ENCODE measurements around the gene REC8.

The REC8 gene

DNA sequence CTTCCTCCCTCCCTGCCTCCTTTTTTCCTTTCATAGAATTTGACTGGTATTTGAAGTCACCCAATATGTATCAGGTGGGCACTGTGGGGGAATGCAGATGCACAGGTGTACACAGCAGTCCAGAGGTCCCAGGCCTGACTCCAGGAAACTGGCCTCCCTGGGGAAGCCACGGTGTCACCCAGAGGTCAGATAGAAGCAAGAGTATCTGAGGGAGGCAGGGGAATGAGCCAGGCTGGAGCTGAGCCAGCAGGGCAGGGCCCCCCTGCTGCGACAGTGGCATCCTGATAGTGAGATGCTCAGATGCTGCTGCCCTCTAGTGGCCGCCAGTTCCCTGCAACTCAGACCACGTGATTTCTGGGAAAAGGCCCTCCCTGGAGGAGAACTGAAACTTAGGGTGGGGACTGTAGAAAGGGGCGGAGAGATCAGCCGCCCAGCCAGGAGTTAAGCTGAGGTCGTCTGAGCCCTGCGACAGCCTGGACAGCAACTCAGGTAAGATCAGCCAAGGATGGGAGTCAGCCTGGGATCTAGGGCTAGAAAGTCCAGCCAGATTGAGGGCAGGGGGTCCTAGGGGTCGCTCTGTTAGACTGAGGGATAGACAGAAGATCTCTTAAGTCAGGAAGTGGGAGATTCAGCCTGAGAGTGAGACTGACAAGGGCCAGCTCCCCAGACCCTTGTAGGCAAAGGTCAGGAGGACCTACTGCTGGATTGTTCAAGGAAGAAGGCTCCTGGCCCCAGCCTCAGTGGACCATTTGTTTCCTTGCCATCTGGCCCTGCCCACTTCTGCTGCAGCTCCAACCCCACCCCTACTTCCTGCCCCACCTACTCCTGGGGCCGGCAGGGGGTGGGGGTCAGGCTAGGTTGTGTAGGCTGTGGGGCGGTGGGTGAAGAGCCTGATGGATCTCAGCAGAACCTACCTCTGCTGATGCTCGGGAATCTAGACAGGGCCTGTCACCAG, 10.8 kb upstream of the REC8 start, which contains the start of gene IRF9:
Gene IRF9, plus strand, starts transcription at position 416 of the 955 bp plus-strand sequence. CDS start 880 bp downstream, outside the sequence.
- peak; percentile 84 to 89 for DNase-seq

DNA sequence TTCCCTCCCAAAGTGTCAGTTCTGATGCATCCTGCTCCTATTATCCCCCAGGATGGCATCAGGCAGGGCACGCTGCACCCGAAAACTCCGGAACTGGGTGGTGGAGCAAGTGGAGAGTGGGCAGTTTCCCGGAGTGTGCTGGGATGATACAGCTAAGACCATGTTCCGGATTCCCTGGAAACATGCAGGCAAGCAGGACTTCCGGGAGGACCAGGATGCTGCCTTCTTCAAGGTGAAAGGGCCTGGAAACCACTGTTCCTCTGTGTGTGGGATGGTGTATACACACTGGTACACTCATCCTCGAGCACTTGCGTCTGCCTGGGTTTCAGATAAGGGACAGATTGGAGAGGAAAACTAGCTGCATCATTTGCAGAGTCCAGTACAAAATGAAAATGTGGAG, 9.8 kb upstream of the REC8 start:
- no peak for DNase-seq

GRCh38 chr14:24164518-24164991, 7.3 kb upstream of the REC8 start:
- DNase-seq, result no peak

DNA sequence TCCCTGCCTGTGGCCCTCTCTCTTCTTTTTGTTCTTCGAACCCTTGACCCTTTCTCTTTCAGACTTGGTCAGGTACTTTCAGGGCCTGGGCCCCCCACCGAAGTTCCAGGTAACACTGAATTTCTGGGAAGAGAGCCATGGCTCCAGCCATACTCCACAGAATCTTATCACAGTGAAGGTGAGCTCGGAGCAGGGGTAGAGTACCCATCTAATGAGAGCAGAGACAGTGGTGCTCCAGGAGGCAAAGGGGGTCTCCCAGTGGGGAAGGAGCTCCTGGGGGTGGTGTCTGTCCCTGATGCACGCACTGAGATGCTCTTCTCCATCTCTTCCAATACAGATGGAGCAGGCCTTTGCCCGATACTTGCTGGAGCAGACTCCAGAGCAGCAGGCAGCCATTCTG, 6.1 kb upstream of the REC8 start:
- no peak for DNase-seq

GRCh38 chr14:24167469-24168114, 4.3 kb upstream of the REC8 start:
- DNase-seq, result peak in 1 of 2 experiments; percentile 18

DNA sequence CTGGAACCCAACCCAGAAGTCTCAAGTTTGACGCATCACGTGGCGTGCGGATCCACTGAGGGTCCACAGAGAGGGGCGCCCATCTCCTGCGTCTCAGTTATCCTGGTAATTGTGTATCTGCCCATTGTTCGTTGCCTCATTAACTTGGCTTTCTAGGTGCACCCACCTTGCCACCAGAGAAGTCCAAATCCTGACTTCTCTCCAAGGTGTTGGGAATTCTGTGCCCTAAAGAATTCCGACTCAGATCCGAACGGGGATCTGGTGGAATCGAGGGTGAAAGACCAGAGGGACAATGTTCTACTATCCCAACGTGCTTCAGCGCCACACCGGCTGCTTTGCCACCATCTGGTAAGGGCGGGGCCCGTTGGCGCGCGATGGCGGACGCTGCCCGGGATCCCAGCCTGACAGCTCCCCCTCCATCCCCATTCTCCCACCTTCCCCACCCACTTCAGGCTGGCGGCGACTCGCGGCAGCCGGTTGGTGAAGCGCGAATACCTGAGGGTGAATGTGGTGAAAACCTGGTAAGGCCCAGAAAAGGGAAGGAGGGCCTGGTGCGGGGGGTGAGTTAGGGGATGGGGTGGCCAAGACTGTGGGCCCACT, 481 bp downstream of the REC8 start:
- no peak for DNase-seq

- DNase-seq, result no peak
Observed at GRCh38 chr14:24172871-24173281, 996 bp downstream of the REC8 start.

GRCh38 chr14:24176599-24176998, 4.7 kb downstream of the REC8 start:
- DNase-seq, result no peak

DNA sequence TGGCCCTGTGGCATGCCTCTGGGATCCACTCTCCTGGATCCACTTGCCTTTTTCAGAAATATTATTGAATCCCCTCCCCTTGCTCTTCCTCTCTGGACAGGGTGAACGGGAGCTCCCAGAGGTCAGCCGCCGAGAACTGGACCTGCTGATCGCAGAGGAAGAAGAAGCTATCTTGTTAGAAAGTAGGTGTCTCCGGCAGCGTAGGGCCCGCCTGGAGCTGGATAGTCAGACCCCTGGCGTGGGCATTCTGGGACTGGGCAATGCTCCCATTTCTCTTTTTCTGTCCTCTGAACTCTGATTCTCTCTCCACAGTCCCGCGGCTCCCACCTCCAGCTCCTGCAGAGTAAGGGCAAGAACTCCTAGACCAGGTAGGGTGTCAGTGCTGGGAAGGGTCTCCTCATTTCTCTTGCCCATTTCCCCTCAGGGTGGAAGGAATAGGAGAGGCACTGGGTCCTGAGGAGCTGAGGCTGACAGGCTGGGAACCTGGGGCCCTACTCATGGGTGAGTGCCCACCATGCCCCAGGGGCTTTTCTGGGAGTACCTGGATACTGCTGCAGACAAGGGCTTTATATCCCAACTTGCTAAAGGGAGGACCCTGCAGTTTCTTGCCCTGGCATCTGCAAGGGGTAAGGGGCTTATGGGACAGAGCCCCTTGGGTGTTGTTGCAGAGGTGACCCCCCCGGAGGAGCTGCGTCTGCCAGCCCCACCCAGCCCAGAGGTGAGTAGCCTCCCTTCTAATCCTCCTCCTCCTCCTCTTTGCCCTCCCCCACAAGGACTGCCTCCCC, 5.4 kb downstream of the REC8 start:
- DNase-seq, result no peak

- no peak for DNase-seq
Observed at GRCh38 chr14:24177891-24178290, 6.0 kb downstream of the REC8 start.

DNA sequence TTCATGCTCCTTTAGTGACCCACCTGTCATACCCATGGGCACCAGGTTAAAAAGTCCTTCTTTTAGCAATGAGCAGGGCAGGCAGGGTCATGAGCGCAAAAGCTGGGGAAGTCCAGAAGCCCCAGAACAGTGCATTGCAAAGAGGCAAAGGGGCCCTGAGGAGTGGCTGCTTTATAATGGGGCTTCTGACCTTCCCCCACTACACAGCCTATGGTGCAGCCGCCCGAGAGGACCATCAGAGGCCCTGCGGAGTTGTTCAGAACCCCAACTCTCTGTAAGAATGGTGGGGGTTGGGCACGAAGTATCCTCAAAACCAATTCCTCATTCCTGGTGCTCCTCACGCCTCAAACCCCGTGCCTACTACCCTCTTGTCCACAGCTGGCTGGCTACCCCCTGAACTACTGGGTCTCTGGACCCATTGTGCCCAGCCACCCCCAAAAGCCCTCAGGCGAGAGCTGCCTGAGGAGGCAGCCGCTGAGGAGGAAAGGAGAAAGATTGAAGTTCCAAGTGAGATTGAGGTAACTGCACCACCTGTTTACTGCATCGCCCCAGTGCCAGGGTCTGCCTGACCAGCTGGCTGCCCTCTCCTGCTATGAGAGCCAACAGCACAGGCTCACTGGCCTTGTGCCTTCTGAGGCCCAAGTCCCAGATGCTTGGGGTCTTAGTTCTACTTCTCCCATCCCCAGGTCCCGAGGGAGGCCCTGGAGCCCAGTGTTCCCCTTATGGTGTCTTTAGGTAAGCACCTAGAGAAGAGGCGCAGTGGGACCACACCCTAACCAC, 6.7 kb downstream of the REC8 start:
- no peak for DNase-seq

DNA sequence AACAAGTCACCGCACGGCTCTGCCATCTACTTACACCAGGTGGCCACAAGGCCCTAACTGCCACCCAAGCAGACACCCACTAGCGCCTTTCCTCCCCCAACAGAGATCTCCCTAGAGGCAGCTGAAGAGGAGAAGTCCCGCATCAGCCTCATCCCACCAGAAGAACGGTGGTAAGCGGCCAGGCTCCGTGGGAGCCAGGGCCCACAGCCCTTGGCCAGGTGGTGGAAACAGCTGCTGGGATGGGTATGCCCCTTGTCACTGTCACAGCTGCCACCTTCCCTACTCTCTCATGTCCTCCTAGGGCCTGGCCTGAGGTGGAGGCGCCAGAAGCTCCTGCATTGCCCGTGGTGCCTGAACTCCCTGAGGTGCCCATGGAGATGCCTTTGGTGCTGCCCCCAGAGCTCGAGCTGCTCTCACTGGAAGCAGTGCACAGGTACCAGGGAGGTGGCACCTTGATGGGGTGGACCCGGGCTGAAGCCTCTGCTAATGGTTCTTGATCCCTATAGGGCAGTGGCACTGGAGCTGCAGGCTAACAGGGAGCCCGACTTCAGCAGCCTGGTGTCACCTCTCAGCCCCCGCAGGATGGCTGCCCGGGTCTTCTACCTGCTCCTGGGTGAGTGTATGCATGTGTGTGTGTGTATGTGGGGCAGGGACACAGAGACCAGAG, 7.5 kb downstream of the REC8 start:
- DNase-seq, result no peak

GRCh38 chr14:24179961-24180796, 8.3 kb downstream of the REC8 start:
- DNase-seq, result no peak

DNA sequence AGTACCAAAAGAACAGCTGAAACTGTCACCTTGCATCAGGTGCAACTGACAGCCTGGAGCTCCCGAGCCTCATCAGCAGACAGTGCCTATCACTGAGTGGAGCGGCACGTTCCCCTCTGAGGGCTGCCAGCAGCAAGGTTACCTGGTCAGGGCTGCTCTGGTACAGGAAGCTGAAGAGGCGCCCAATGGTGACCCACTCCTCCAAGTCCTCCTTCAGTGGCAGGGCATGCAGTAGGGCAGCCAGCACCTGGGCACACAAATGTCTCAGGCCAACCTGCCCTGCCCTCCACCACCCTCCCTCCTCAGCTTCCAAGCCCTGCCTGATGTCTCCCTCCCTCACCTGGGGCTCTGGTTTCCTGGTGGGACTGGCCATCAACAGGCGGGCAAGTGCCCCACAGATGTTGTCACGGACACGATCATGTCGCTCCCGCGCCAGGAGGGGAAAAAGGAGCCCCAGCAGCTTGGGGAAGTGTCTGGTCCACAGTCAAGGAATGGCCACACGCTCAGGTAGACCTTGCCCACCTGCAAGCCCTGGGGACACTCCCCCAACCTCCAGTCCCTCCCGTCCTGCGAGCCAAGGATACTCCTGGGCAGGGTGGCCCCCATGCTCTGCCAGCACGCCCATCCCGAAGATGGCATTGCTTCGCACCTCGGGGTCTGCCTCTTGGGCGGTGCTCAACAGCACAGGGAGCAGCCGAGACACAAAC, 9.6 kb downstream of the REC8 start:
- DNase-seq, result no peak

GRCh38 chr14:24182110-24182882, 10.4 kb downstream of the REC8 start:
- no peak for DNase-seq

DNA sequence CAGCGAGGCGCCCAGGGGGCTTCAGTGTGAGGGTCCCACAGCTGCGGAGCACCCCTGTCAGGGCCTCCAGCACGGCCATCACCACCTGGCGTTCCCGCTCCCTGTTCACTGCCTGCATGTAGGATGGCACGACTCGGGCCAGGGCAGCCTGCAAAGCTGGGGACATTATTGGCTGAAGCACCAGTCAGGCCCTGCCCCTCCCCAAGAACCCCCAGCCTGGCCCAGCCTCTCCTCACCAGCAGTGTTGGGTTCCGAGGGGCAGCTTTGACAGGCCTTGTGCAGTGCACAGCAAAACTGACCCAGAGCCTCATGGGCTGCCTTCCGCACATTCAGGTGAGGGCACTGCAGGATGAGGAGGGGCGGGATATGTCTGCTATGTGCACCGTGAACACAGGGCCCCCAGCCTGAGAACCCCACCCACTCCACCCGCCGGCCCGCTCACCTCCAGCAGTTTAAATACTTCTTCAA, 11.2 kb downstream of the REC8 start:
- DNase-seq, result no peak

- DNase-seq, result no peak
Observed at GRCh38 chr14:24184104-24184970, 12.5 kb downstream of the REC8 start.

DNA sequence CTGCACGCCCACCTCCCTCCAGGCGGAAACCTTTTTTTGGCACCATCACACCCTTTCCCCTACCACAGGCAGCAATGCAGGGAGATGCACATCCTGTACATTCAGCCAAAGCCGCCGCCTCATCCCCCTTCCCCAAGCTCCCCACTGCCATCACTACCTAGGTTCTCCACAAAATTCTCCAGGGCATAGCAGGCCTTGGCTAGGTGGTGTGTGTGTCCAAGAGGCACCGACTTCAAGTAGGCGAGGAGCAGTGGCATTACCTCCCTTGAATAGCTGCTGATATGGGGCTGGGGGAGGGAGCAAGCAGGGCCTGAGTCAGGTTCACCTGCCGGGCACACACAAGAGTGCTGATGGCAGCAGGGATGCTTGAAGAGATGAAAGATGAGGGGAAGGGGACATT, 13.1 kb downstream of the REC8 start:
- DNase-seq, result no peak

Data from AML-193 (cell line).